ENCODE results near the gene SCGB1C1. TPM values are rescaled to one million over a fixed set of nuclear protein-coding genes. Genes with fewer than 3 reads are reported as not detected.
A peak's percentile ranks its signal among the peaks of the same experiment; 100 is the strongest.
"Not testable (repeated sequence)": the region's sequence is repeated elsewhere in the genome, so short reads cannot be mapped to it uniquely, and the experiment has no call there.

The SCGB1C1 gene
- total RNA-seq (under 1 TPM in 3 of 6 donors, not detected in 3; 0.41 to 0.70 (median 0.63) TPM), polyA plus RNA-seq (1 to 10 TPM in 1 of 2 donors, not detected in 1; 1.1 TPM)

GRCh38 chr11:192674-193128 is at the start of gene SCGB1C1:
Gene SCGB1C1 (plus strand): TSS chr11:193078. CDS start chr11:193100, 22 bp downstream.
- intact Hi-C loops (cut with DNase I); H3K4me3 ChIP-seq; H3K27ac ChIP-seq; H3K27me3 ChIP-seq; H3K9me3 ChIP-seq; H3K36me3 ChIP-seq; H3K4me1 ChIP-seq; FAIRE-seq: not testable (repeated sequence)
- 37 to 45% methylated on average over 4 to 5 of the region's 11 CpGs for WGBS, 2 donors
- ATAC-seq (peak; percentile 67 to 83 (median 73)), DNase-seq (peak in 2 of 6 donors; percentile 19 to 27)

GRCh38 chr11:180242-180641 is 12.6 kb upstream of the SCGB1C1 start:
- ATAC-seq; H3K4me1 ChIP-seq; DNase-seq; H3K27ac ChIP-seq; H3K4me3 ChIP-seq; H3K36me3 ChIP-seq; H3K9me3 ChIP-seq; FAIRE-seq; intact Hi-C loops (cut with DNase I); H3K27me3 ChIP-seq: not testable (repeated sequence)
- 0% methylated on average over 1 of the region's 13 CpGs for WGBS, 2 donors

- ATAC-seq (peak in 3 of 4 donors; percentile 10 to 36 (median 33)), DNase-seq (peak in 5 of 6 donors; percentile 11 to 66 (median 28))
- H3K9me3 ChIP-seq = not testable (repeated sequence)
Observed at GRCh38 chr11:189200-189783, 3.6 kb upstream of the SCGB1C1 start.

GRCh38 chr11:189843-190311 is 3.0 kb upstream of the SCGB1C1 start:
- FAIRE-seq; H3K4me1 ChIP-seq; H3K9me3 ChIP-seq; H3K4me3 ChIP-seq; intact Hi-C loops (cut with DNase I); H3K27ac ChIP-seq; H3K27me3 ChIP-seq; H3K36me3 ChIP-seq: not testable (repeated sequence)
- ATAC-seq (peak; percentile 35 to 54 (median 48)), DNase-seq (peak in 5 of 6 donors; percentile 25 to 77 (median 43))
- 59 to 62% methylated on average over 10 of the region's 25 CpGs for WGBS, 2 donors

More at GRCh38 chr11:189200-189783, 3.6 kb upstream of the SCGB1C1 start:
- H3K27ac ChIP-seq; FAIRE-seq; H3K4me3 ChIP-seq; H3K27me3 ChIP-seq; intact Hi-C loops (cut with DNase I); H3K36me3 ChIP-seq; H3K4me1 ChIP-seq: not testable (repeated sequence)
- WGBS, 2 donors = 82 to 83% methylated on average over 37 to 43 of the region's 55 CpGs

- H3K36me3 ChIP-seq; H3K9me3 ChIP-seq; H3K27ac ChIP-seq; FAIRE-seq; intact Hi-C loops (cut with DNase I); ATAC-seq; H3K4me3 ChIP-seq; H3K27me3 ChIP-seq; H3K4me1 ChIP-seq: not testable (repeated sequence)
- WGBS, 2 donors = 62 to 65% methylated on average over 5 of the region's 5 CpGs
- peak in 3 of 6 donors; percentile 3 to 20 (median 15) for DNase-seq
Observed at GRCh38 chr11:190546-190945, 2.3 kb upstream of the SCGB1C1 start.

GRCh38 chr11:191490-192478 is 1.1 kb upstream of the SCGB1C1 start:
- H3K27me3 ChIP-seq; H3K36me3 ChIP-seq; H3K27ac ChIP-seq; intact Hi-C loops (cut with DNase I); H3K9me3 ChIP-seq; H3K4me3 ChIP-seq; H3K4me1 ChIP-seq: not testable (repeated sequence)
- peak in 2 of 4 donors; percentile 21 to 29 for TF ChIP-seq CTCF (IDR thresholded peaks at IDR 0.05)
- FAIRE-seq (peak; percentile 75), ATAC-seq (peak; percentile 66 to 85 (median 76)), DNase-seq (peak in 3 of 6 donors; percentile 59 to 80 (median 73))
- WGBS, 2 donors = 54 to 62% methylated on average over 4 to 5 of the region's 8 CpGs

GRCh38 chr11:193481-193880 is 603 bp downstream of the SCGB1C1 start:
- H3K4me1 ChIP-seq; H3K9me3 ChIP-seq; H3K4me3 ChIP-seq; H3K27me3 ChIP-seq; H3K36me3 ChIP-seq; intact Hi-C loops (cut with DNase I); FAIRE-seq; H3K27ac ChIP-seq: not testable (repeated sequence)
- peak in 2 of 4 donors; percentile 12 to 15 for ATAC-seq
- WGBS, 2 donors = 77 to 85% methylated on average over 5 of the region's 5 CpGs
- peak in 5 of 6 donors; percentile 4 to 50 (median 32) for DNase-seq

Measured in pancreas (tissue), 10 donors.